Left hindlimb (tissue), 1 donor: Measurements from ENCODE around the gene SLC38A1.
A peak's percentile ranks its signal among the peaks of the same experiment; 100 is the strongest.

ENCODE experiments used
- DNase-seq: peaks from one replicate; pipeline ENCODE4 v3.0.0-alpha.2; 2018

Gene SLC38A1

DNA sequence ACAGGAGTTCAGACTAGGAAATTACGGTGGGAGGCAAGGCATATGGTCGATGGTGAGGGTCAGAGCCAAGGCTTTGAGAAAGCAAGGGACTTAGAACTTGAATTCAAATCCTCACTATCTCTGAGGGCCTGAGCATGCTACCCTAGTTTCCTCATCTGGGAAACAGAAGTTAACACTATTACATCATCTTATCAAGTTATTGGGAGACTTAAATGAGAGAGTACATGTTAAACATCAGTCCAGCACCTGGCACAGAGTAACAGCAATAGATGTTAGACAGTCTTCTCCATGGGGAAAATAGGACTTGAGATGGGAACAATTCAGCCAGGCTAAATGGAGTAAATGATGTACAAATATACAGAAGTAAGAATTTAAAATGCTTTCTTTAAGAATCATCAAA, 38.5 kb downstream of the SLC38A1 start:
- DNase-seq: no peak

DNA sequence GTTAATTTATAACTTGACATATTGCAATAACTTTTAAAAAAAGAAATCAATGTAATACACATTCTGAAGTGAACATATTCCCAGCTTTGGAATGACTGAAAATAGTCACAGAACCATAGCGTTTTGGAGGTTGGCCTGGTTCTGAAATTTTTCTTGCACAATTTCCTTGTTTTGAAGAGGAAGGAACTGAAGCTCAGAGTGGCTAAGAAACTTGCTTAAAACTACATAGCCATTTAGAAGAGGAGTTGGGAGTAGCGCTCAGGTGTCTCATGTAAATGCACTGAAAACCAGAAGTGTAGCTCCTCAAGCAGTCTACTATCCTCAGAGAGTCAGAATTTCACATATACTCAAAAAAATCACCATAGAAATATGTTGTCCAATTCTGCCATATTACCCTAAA, 41.2 kb downstream of the SLC38A1 start:
- no peak for DNase-seq

GRCh38 chr12:46224386-46224785, 44.5 kb downstream of the SLC38A1 start:
- DNase-seq: peak; percentile 78

GRCh38 chr12:46223047-46223446, 45.8 kb downstream of the SLC38A1 start:
- DNase-seq: no peak

- no peak for DNase-seq
These were observed 46.2 kb downstream of the SLC38A1 start for GRCh38 chr12:46222636-46223035.

DNA sequence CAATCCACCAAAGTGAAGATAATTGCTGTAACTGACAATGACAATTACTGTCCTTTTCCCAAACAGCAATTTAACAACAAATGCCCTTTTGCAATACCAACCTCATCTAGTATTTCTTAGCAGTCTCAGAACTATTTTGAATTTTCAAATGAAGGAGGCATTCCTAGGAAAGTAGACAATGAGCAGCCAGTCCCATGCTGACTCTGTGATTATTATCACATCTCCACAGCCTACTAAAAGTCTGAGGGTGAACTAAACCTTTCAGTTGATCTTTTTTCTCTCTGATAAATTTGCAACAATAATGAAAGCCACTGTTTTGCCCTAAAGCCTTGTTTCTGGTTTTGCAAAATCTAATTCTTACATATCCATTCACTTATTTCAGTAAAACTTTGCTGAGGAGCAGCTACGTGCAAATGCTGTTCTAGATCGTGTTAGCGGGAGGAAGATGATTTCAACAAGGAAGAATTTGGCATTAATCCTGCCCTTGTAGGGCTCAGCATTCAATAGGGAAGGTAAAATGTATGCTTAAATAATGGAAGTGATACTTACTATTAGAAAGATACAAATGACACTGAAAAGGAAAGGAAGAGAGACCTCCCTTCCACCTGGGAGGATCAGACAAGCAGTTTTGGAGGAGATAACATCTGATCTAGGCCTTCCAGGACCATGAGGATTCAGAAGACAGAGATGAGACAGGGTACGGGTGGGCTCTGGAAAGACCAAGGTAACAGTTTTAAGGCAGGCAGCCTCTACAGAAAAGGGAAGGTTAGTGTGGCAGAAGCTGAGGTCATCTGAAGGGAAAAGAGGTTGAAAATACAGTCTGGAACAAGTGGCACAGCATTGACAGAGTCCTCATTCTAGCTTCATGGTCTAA, 47.4 kb downstream of the SLC38A1 start:
- no peak for DNase-seq

DNA sequence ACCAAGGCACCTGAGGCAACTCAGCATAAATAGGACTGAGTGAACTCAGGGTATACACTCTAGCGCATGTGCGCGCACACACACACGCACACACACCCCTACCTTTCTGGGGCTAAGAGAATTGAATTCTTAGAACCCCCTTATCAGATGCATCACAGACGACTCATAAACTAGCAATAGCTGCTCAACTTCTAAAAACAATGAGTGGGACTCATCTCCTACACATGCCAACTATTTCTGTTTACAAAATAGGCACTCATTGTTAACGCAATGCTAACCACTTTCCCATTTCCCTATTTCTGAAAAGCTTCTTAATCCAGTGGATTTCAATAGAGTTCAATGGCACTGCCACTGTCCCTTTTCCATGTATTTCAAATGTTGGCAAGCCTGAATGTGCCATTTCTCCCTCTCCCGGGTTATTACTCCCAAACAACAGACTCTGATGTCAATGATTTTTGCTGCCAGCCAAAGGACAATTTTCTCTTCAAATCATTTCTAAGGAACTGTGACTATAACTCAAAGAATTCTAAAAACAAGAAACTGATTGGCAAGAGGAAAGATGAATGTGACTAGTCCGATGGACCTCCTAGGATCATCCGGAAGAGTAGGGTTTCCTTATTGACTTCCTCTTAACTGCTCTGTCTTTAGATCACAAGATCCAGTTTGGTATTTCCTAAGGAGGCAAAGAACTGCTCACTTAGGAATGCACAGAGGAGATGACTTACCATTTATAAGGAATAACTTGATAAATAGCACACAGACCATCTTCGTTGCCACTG, 48.8 kb downstream of the SLC38A1 start:
- no peak for DNase-seq

- no peak for DNase-seq
These were observed 49.5 kb downstream of the SLC38A1 start for GRCh38 chr12:46219132-46219876.

DNA sequence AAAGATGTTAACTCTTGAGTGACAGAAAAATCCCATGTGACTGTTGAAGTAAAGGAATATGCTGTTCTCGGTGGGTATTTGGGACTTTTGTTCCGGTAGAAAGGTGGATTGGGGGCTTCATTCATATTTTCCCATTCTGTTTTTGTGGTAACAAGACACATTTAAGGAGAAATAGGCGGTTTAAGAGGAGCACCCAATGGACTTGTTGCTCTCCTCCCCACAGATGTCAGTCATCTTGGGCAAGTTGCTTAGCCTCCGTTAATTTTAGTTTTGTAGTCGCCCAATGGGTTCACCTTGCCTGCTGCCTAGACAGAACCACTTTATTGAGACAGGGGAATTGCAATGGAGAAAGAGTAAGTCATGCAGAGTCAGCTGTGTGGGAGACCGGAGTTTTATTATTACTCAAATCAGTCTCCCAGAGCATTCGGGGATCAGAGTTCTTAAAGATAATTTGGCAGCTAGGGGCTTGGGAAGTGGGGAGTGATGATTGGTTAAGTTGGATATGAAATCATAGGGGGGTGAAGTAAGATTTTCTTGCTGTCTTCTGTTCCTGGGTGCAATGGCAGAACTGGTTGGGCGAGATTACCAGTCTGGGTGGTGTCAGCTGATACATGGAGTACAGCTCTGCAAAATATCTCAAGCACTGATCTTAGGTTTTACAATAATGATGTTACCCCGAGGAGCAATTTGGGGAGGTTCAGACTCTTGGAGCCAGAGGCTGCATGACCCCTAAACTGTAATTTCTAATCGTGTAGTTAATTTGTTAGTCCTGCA, 50.3 kb downstream of the SLC38A1 start:
- DNase-seq: no peak

DNA sequence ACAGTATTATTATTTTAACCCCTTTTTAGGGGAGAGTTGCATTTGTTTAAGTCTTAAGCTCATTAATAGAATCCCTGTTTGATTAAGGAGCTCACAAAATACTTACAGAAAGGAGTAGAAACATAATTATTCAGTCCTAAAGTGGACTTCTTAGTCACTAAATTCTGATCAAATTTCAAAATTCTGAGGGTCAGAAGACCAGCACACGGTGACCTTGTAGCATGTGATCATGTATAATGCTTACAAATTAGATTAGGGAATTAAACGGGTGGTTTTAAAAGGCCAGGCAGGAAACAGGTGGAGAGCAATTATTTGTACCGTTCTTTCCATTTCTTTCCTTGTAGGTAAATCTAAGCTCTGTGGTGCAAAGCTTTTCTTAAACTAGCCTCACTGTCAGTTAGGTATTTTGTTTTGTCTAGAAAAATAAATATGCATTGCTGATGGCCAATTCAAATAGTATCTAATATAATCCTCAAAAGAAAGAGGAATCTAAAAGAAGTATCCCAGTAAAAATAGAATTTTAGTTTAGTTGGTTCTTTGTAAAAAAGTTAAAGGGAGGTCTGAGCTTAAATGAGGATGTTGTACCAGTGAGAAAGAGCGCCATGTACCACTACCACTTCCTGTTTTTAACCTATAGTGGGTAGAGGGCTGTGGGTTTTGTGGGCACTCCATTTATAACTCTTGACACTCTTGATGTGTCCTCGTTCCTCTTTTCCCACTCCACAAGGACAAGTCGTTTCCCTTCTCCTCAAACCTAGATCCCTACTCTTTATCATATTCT, 51.1 kb downstream of the SLC38A1 start:
- DNase-seq: no peak

- DNase-seq: no peak
These were observed 54.0 kb downstream of the SLC38A1 start for GRCh38 chr12:46214668-46215436.

DNA sequence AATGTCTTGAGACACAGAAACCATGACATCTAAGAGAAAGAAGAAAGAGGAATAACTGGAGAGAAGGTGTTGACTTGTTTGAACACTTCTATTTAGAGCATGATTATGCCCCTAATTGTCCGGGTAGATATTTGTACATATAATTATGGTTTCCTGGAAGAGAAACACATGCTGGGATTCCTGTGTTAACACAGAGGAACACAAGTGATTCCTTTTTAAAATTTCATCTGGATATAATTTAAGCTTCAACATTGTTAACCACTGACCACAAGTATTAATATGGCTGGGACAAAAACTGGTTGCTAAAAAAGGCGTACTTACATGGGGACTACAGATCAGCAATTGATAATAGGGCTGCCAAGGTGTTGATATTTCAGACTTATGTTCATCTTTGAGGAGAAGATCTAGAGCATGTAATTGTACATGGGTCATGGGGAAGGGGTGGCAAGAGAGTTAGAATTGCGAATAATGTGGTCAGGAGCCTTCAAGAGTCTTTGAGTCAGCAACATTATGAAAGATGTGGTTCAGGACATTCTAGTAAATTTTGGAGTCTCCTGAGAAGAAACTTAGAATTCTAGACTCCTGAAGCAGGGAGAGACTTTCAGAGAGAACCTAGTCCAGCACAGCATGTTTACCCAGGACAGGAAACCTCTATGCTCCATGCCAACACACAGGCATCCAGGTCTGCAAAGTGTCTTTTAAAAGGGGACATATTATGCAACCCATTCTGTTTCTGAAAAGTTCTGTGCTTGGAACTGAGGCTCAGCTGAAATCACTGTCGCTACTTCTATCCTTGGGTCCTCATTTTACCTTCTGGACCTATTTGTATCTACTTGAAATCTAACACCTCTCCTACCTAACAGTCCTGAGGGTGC, 56.5 kb downstream of the SLC38A1 start:
- no peak for DNase-seq

GRCh38 chr12:46210873-46211439, 57.9 kb downstream of the SLC38A1 start:
- no peak for DNase-seq

- no peak for DNase-seq
These were observed 58.6 kb downstream of the SLC38A1 start for GRCh38 chr12:46209914-46210872.

DNA sequence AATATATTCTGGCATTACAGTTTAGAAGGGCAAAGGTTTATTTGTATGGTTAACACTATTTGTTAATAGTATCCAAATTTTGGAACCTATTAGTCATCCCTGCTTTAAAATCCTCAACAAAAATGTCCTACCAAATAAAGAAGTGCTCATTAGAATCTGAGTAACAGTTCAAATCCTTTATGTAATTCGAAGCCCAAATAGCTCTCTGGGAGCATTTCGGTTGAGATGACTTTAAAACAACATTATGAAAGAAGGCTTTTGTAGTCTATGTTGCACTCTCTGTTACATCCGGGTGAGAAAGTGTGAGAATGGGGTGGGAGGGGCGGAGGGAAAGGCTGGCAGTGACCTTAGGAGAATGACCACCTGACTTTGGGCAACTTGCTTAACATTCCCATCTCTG, 59.7 kb downstream of the SLC38A1 start:
- no peak for DNase-seq

DNA sequence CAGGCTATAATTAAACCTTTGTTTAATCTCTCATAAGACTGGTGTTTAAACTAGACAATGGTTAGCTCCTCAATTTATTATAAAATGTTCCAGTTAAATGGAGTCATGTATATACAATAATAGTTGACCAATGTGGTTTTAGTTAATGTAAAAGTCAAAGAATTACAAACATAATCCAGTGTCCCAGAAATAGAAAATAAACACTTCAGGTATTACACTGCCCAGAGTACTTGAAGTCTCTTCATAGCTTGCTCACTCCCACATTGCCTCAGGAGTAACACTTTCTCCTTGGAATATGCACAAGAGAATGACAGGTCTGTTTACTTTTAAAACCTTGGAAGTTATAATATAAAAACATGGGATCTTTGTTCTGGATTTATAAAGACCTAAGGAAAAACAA, 60.5 kb downstream of the SLC38A1 start:
- no peak for DNase-seq

- no peak for DNase-seq
These were observed 61.2 kb downstream of the SLC38A1 start for GRCh38 chr12:46207644-46208043.

GRCh38 chr12:46206471-46206870, 62.4 kb downstream of the SLC38A1 start:
- no peak for DNase-seq
